Activated CD8-positive, alpha-beta memory T cell treated with anti-CD3 and anti-CD28 coated beads for 1 hour (primary cell): ENCODE data around the gene LMF1.

Experiments
- DNase-seq, 2 donors: peaks; one replicate each; pipeline ENCODE4 v3.0.0-alpha.2; 2020; ENCODE audit warnings: low read depth in 1 of 2; ENCODE audit errors: extremely low read depth in 1 of 2

Gene LMF1

GRCh38 chr16:854808-855410 lies 115.9 kb downstream of the LMF1 start:
- no peak for DNase-seq

- no peak for DNase-seq
Measured at GRCh38 chr16:853981-854807, 116.6 kb downstream of the LMF1 start.

DNA sequence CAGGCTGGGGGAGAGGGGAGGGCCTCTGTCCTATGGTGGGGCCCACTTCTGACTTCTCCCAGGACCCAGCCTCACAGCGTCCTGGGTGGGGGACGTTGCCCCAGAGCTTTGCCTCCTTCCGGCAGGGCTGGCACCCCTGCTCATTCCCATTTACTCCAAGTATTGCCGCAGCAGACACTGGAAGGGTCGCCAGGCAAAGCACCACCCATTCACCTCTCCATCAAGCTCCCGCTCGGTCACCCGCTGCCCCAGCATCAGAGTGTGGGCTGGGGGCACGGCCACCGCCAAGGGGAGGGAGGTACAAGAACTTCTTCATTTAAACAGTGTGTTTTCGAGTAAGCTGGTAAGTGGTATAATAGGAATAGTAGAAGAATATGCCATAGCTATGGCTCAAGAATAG lies 117.5 kb downstream of the LMF1 start:
- no peak for DNase-seq

DNA sequence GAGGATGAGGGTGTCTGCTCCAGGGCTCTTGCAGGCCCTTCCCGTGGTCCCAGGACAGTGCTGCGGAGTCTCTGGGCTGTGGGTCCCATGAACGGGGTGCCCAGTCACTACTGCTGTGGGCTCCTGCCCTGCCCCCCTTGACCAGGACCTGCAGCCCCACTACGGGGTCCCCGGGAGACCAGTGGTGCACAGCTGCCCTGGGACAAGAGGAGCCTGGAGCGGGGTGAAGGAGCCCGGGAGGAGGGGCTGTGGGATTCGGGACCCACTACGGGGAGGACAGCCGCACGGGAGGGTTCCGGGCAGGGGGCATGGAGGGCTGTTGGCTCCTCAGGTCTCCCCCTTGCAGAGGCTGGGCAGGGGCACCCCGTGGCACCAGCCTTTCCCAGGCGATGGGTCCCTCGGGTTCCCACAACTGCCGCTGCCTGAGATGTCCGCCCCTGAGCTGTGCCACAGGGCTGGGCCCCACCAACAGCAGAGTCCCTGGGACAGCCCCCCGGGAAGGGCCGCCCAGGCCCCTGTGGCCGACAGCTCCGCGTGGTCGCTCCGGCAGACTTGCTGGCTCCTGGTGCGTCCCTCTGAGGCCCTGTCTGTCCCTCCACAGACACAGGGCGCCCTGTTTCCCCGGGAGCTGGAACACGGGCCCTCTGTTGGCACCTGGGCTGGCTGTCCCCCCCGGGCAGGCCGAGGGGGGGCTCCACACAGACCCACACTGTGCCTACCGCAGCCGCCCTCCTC lies 118.2 kb downstream of the LMF1 start:
- no peak for DNase-seq

GRCh38 chr16:851871-852270 lies 118.9 kb downstream of the LMF1 start:
- no peak for DNase-seq

GRCh38 chr16:851209-851810 lies 119.5 kb downstream of the LMF1 start:
- no peak for DNase-seq

GRCh38 chr16:850668-851067 lies 120.1 kb downstream of the LMF1 start:
- DNase-seq, result no peak

DNA sequence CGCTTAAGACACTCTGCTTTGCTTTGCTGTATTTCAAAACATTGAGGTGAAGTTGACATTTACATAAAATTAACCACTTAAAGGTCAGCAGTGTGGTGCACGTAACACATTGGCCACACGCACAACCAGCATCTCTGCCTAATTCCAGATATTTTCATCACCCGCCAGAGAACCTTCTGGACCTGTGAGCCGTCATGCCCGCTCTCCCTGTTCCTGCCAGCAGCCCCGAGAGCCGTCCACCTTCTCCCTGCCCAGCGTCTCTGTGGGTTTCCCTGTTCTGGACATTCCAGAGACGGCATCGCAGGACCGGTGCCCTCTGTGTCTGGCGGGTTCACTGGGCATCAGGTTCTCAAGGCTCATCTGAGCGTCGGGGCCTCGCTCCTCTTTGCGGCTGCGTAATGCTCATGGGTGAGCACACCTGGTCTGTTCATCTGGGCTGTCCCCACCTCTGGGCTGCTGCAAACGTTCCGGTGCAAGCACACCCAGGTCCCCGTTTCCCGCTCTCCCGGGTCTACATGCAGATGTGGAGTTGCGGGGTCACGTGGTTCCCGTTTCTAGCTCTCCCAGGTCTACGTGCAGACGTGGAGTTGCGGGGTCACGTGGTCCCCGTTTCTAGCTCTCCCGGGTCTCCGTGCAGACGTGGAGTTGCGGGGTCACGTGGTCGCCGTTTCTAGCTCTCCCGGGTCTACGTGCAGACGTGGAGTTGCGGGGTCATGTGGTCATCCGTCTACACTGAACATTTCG lies 122.1 kb downstream of the LMF1 start:
- DNase-seq, result no peak

DNA sequence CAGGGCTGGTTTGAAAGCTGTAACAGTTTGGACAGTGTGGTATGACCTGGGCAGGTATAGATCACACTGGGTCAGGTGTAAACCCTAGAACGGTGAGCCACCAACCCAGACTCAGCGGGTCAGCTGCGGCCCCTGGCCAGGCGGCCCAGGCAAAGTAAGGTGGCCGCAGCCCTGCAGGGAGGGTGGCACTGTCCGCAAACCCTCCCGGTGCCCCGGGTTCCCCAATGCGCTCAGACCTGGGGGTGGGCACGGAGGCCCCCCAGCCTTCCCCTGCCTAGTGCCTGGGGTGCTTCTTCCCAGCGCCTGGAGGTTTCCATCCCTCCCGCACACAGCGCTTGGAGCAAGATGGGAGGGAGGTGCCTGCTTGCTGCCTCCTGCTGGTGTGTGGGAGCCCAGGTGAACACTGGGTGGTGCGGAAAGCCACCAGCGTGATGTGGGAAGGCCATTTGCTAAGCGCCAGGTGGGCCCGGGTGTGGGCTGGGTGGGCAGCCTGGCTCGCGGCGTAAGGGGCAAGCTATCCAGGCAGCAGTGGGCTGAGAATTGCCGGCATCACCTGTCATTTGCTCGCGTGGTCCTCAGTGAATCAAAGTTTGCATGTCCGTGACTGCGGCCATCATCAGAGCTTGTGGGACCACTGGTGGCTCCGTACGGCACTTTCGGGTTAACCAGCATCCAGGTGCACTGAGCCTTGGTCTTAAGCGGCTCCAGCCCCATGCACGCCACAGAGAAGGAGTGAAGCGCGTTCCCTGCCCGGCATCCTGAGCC lies 122.9 kb downstream of the LMF1 start:
- DNase-seq, result no peak

DNA sequence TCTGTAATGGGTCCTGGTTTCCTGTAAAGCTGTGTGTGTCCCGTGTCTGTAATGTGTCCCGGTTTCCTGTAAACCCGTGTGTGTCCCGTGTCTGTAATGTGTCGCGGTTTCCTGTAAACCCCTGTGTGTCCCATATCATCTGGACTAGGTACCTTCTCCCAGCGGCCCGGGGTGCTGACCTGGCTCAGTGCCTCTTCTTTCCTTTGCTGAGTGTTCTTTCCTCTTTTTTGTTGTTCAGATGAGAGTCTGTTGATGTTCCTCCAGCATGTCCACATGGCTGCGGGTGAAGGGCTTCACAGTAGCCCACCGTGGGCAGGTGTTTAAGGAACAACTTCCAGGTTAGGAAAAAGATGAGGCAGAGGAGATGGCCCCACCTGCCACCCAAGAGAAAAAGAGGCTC lies 123.6 kb downstream of the LMF1 start:
- DNase-seq, result no peak

- DNase-seq, result no peak
Measured at GRCh38 chr16:845351-845745, 125.4 kb downstream of the LMF1 start.

DNA sequence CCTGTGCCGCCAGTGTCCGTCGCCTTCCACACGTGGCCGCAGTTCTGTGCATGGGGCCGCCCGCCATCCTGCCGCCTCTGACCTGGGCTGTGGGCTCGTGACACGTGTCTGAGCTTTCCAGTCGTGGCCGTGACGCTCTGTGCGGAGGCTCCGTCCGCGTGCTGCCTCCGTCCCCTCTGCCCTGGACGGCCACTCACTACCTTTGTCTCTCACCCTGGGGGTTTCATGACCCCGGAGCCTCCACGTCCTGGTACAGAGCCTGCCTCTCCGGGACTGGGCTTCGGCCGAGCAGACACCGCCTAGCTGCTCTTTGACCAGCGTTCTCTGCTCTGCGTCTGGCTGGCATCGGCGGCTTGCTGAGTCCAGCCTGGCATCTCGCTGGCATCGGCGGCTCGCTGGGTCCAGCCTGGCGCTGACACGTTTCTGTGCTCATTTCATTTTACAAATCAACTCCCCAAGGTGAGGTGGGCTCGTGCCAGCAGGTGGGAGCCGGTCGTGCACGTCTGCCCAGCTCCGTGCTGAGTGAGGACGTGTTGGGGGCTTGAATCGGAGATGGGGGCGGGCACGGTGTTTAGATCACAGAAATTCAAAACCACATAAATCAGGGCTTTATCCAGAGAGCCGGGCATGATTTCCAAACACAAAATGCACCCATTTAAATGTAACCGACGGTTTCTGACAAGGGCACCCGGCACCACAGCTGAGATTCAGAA lies 126.0 kb downstream of the LMF1 start:
- no peak for DNase-seq

DNA sequence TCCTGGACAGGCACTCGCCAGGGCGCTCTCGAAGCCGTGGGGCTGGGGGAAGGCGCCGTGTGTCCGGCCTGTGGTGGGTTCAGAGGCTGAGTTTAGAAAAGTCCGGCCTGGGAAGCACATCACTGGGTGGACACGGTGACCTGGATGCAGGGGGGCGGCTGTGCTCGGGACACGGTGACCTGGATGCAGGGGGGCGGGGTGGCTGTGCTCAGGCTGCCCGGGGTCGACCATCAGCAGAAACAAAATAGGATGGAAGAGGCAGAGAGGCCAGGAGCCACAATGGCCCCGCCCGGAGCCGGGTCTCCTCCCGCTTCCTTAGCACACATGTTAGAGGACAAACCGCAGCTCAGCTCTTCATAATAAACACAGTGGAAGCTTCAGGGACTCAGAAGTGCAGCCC lies 127.0 kb downstream of the LMF1 start:
- no peak for DNase-seq

DNA sequence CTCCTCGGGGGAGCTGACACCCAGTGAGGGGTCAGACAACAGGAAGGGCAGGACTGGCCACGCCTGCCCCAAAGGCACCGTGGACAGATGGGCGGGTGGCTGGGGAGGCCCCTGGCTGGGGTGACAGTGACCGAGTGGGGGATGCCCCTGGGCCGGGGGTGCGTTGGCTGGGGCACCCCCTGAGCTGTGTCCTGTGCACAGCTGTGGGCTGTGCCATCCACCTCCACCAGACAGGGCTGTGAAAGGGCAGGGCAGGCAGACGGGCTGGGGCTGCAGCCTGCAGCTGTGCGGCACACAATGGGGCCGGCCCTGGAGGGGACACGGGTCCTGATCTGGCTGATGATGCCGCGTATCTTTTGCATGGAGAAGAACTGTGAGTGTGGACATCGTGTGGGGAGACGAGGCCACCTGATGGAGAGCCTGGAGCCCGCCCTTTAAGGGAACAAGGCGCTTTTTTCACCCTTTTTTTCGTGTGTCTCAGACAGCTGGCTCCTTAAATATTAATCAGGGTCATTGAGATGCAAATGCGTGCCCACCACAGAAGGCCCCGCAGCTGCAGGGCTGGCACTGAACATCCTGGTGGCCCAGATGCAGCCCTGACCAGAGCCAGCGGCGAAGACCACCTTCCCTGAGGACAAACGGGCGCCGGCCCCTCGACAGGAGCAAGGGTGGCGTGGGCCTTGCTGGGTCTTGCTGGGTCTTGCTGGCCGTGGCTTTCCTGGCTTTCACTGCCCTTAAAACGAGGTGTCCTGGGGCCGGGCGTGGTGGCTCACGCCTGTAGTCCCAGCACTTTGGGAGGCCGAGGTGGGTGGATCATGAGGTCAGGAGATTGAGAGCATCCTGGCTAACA lies 127.8 kb downstream of the LMF1 start:
- DNase-seq, result no peak

DNA sequence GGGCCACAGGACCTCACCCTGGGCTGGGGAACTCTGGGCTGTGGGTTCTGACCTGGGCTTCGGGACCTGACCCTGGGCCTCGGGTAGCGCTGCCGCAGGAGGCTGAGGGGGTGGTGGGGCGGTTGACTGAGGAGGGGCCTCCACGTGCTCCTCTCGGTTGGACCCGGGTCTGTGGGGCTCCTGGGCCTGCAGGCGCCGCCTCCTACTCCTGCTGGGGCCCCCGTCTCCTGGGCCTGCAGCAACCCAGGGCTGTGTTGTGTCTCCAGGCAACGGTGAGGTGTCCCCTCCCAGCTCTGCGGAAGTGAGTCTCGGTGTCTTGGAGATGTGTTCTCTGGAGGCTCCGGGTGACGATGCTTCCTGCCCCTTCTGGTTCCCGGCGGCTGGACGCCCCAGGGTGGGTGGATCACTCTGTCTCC lies 128.7 kb downstream of the LMF1 start:
- no peak for DNase-seq

- DNase-seq, result no peak
Measured at GRCh38 chr16:841455-842060, 129.2 kb downstream of the LMF1 start.

DNA sequence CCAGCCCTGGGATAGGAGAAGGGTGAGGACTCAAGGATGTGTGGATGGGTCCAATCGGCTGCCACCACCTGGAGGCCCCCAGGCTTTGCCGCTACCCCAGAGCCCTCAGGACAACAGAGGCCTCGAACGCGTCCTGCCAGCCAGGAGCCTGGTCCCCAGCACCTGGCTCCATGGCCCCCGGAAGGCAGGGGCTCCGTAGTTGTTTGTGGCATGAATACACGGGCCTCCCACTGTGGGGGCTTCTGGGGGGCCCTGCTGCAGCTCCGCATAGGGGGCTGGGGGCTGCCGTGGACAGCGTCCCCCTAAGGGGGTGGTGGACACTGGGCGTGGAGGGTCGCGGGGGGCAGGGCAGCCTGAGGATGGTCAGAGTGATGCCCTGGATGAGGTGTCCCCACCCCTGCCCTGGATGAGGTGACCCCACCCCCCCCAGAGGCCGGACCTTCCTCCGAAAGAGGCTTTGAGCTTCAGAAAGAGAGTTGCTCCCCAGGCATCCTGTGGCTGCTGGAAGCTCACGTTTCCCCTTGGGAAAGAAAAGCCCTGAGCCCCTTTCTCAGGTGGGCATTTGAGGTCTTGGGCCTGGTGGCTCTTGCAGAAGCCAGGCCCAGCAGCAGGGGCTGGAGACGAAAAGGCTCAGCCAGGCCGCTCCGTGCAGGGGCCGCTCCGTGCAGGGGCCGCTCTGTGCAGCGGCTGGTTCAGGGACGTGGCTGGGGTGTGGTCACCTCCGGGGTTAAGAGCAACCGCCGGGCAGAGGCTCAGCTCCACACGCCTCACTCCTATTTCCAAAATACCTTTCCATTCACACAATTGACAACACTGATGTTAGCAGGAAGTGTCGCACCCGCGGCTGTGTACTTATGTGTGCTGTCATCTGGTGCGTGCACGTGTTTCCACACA lies 130.0 kb downstream of the LMF1 start:
- no peak for DNase-seq
